H9 (cell line): ENCODE results near the gene FRRS1. TPM values are rescaled to one million over a fixed set of nuclear protein-coding genes. Genes with fewer than 3 reads are reported as not detected.
A peak's percentile ranks its signal among the peaks of the same experiment; 100 is the strongest.

Experiments
- DNase-seq: peaks from one replicate; pipeline ENCODE4 v3.0.0-alpha.2; 2017
- H2AFZ ChIP-seq: one replicate; pipeline ENCODE4 v1.6.1; 2013; ENCODE audit warnings: mild to moderate bottlenecking, low read length, control low read depth, moderate library complexity
- H2AK5ac ChIP-seq: 2 replicates; pipeline ENCODE4 v1.6.1; 2013; ENCODE audit warnings: low read length, control low read depth, mixed read lengths; ENCODE audit not compliant: insufficient read length
- H2BK120ac ChIP-seq: one replicate; pipeline ENCODE4 v1.6.1; 2013; ENCODE audit warnings: low read depth, mild to moderate bottlenecking, low read length, control low read depth, inconsistent platforms; ENCODE audit not compliant: poor library complexity, severe bottlenecking
- H2BK12ac ChIP-seq: 2 replicates; pipeline ENCODE4 v1.6.1; 2013; ENCODE audit warnings: low read length, control low read depth, mixed read lengths, low read depth; ENCODE audit not compliant: insufficient read length
- H2BK15ac ChIP-seq: 2 replicates; pipeline ENCODE4 v1.6.1; 2013; ENCODE audit warnings: low read depth, low read length, control low read depth
- H2BK20ac ChIP-seq: one replicate; pipeline ENCODE4 v1.6.1; 2013; ENCODE audit warnings: low read depth, mild to moderate bottlenecking, low read length, control low read depth, inconsistent platforms; ENCODE audit not compliant: poor library complexity, severe bottlenecking
- H2BK5ac ChIP-seq: 2 replicates; pipeline ENCODE4 v1.6.1; 2013; ENCODE audit warnings: low read length, control low read depth, mixed read lengths; ENCODE audit not compliant: insufficient read length
- H3K14ac ChIP-seq: 2 replicates; pipeline ENCODE4 v1.6.1; 2013; ENCODE audit warnings: low read length, control low read depth; ENCODE audit not compliant: insufficient read depth
- H3K18ac ChIP-seq: 2 replicates; pipeline ENCODE4 v1.6.1; 2013; ENCODE audit warnings: low read depth, mild to moderate bottlenecking, mixed read lengths, low read length, control low read depth; ENCODE audit not compliant: insufficient read length
- H3K23ac ChIP-seq: 2 replicates; pipeline ENCODE4 v1.6.1; 2013; ENCODE audit warnings: low read length, control low read depth, mixed read lengths, low read depth; ENCODE audit not compliant: insufficient read length
- H3K23me2 ChIP-seq: 2 replicates; pipeline ENCODE4 v1.6.1; 2013; ENCODE audit warnings: low read depth, mild to moderate bottlenecking, mixed read lengths, low read length, control low read depth; ENCODE audit not compliant: insufficient read length, poor library complexity, severe bottlenecking
- H3K27ac ChIP-seq: 2 replicates; pipeline ENCODE4 v1.5.1; 2013; ENCODE audit warnings: low read length, control low read depth, mixed read lengths, low read depth; ENCODE audit not compliant: insufficient read length
- H3K27me3 ChIP-seq: 2 replicates; pipeline ENCODE4 v1.6.1; 2013; ENCODE audit warnings: low read length, control low read depth, inconsistent platforms; ENCODE audit not compliant: insufficient read depth
- H3K4ac ChIP-seq: 2 replicates; pipeline ENCODE4 v1.6.1; 2013; ENCODE audit warnings: low read depth, mild to moderate bottlenecking, control low read depth, inconsistent platforms, low read length, moderate library complexity
- H3K4me1 ChIP-seq: 2 replicates; pipeline ENCODE4 v1.6.1; 2013; ENCODE audit warnings: low read length, control low read depth, inconsistent platforms; ENCODE audit not compliant: insufficient read depth
- H3K4me2 ChIP-seq: 2 replicates; pipeline ENCODE4 v1.6.1; 2013; ENCODE audit warnings: low read length, control low read depth, mixed read lengths; ENCODE audit not compliant: insufficient read length, insufficient read depth
- H3K56ac ChIP-seq: 2 replicates; pipeline ENCODE4 v1.6.1; 2013; ENCODE audit warnings: low read depth, mild to moderate bottlenecking, mixed read lengths, low read length, control low read depth; ENCODE audit not compliant: insufficient read length
- H3K79me1 ChIP-seq: 2 replicates; pipeline ENCODE4 v1.6.1; 2013; ENCODE audit warnings: low read depth, mild to moderate bottlenecking, moderate library complexity, low read length, control low read depth, inconsistent platforms; ENCODE audit not compliant: insufficient read depth, poor library complexity, severe bottlenecking
- H3K79me2 ChIP-seq: 2 replicates; pipeline ENCODE4 v1.6.1; 2013; ENCODE audit warnings: low read length, control low read depth, inconsistent platforms; ENCODE audit not compliant: insufficient read depth
- H3K9ac ChIP-seq: 2 replicates; pipeline ENCODE4 v1.6.1; 2013; ENCODE audit warnings: low read length, control low read depth, mixed read lengths; ENCODE audit not compliant: insufficient read length; ENCODE audit errors: extremely low read depth
- H3K9me3 ChIP-seq: one replicate; pipeline ENCODE4 v1.6.1; 2013; ENCODE audit warnings: low read depth, low read length, inconsistent platforms; ENCODE audit not compliant: control insufficient read depth
- H3T11ph ChIP-seq: one replicate; pipeline ENCODE4 v1.6.1; 2013; ENCODE audit warnings: mild to moderate bottlenecking, low read length, control low read depth, inconsistent platforms
- H4K20me1 ChIP-seq: one replicate; pipeline ENCODE4 v1.6.1; 2013; ENCODE audit not compliant: control insufficient read depth, insufficient read length, insufficient read depth
- H4K5ac ChIP-seq: 2 replicates; pipeline ENCODE4 v1.6.1; 2013; ENCODE audit warnings: low read depth, mild to moderate bottlenecking, mixed read lengths, low read length, control low read depth; ENCODE audit not compliant: insufficient read length
- H4K8ac ChIP-seq: replicated peaks from 2 replicates; pipeline ENCODE4 v1.6.1; 2013; ENCODE audit warnings: low read length, control low read depth, mixed read lengths, low read depth; ENCODE audit not compliant: insufficient read length
- H4K91ac ChIP-seq: 2 replicates; pipeline ENCODE4 v1.6.1; 2013; ENCODE audit warnings: low read depth, mild to moderate bottlenecking, moderate library complexity, mixed read lengths, low read length, control low read depth; ENCODE audit not compliant: insufficient read length
- H3K27ac Mint-ChIP-seq, 3 experiments: 2 replicates in 2 of 3; 3 replicates in 1 of 3; pipeline ENCODE4 v1.8.0; 2020 to 2021; ENCODE audit warnings: mixed read lengths in 3 of 3, mild to moderate bottlenecking in 1 of 3, moderate library complexity in 1 of 3
- H3K27me3 Mint-ChIP-seq: 2 replicates; pipeline ENCODE4 v1.8.0; 2021; ENCODE audit warnings: low read depth, mild to moderate bottlenecking, moderate library complexity, mixed read lengths
- H3K36me3 Mint-ChIP-seq, 3 experiments: 2 replicates in 2 of 3; 3 replicates in 1 of 3; pipeline ENCODE4 v1.8.0; 2020 to 2021; ENCODE audit warnings: low read depth in 3 of 3, mixed read lengths in 3 of 3; ENCODE audit not compliant: insufficient read depth in 1 of 3
- H3K4me1 Mint-ChIP-seq, 2 experiments: 2 replicates each; pipeline ENCODE4 v1.8.0; 2020; ENCODE audit warnings: mixed read lengths in 2 of 2
- H3K4me3 Mint-ChIP-seq, 2 experiments: 2 replicates in 1 of 2; 3 replicates in 1 of 2; pipeline ENCODE4 v1.8.0; 2020 to 2021; ENCODE audit warnings: mild to moderate bottlenecking in 2 of 2, mixed read lengths in 2 of 2, moderate library complexity in 1 of 2
- H3K9me3 Mint-ChIP-seq, 2 experiments: 2 replicates in 1 of 2; 3 replicates in 1 of 2; pipeline ENCODE4 v1.8.0; 2020; ENCODE audit warnings: mild to moderate bottlenecking in 2 of 2, mixed read lengths in 2 of 2, moderate library complexity in 1 of 2
- CTCF ChIP-seq: fragments of 200-600 bp; sonication (generic); conservative IDR thresholded peaks from 3 replicates; pipeline ENCODE4 v1.8.0; 2021; ENCODE audit warnings: antibody characterized with exemption, mild to moderate bottlenecking
- WGBS: extraction: QIAGEN DNeasy Blood & Tissue Kit; methylation state at CpG from one replicate; pipeline ENCODE4 v1.1.7; 2013; ENCODE audit warnings: missing lambda C conversion rate, low lambda C conversion rate, mixed read lengths; ENCODE audit not compliant: insufficient read length; ENCODE audit errors: extremely low coverage; 5-methylcytosine and 5-hydroxymethylcytosine counted together
- total RNA-seq: library from RNA; stranded (reverse); gene quantifications from 2 replicates; pipeline ENCODE4 v1.2.1, GENCODE V29; 2021

Gene FRRS1
- total RNA-seq, 1 experiment from 2014 or later: 5.6 TPM

- no peaks in the 10 kb centered on the region for H3K4me1 ChIP-seq
- DNase-seq: peak; percentile 37
- H3K4me2 ChIP-seq: no peak overlapping the region
- H2BK20ac ChIP-seq: no peak overlapping the region
- Mint-ChIP-seq H3K9me3 (no peaks in the 10 kb centered on the region), H3K27ac (peak overlapping the region in 1 of 3 experiments; percentile 71; a peak in 2 of 7 replicates), H3K4me1 (peaks cover 0 to 8% of the 10 kb centered on the region in 2 experiments; a peak in 2 of 4 replicates), H3K27me3 (0 out of 2 replicates have a peak, but pooled peaks cover 4% of the 10 kb centered on the region), H3K36me3 (no peaks in the 10 kb centered on the region), H3K4me3 (no peak overlapping the region)
- no peak overlapping the region for H3K56ac ChIP-seq
- H3K14ac ChIP-seq: no peak overlapping the region
- H2AK5ac ChIP-seq: no peak overlapping the region
- no peak overlapping the region for H4K5ac ChIP-seq
- H2BK5ac ChIP-seq: no peak overlapping the region
- H2BK15ac ChIP-seq: no peak overlapping the region
- H3K23me2 ChIP-seq: no peaks in the 10 kb centered on the region
- no peak overlapping the region for H3K4ac ChIP-seq
- H4K8ac ChIP-seq: no peak overlapping the region
- H3K27me3 ChIP-seq: no peaks in the 10 kb centered on the region
- WGBS: no CpG with 5 or more reads among the region's 7 CpGs
- no peak overlapping the region for H2BK120ac ChIP-seq
- H3K18ac ChIP-seq: peak overlapping the region; percentile 13
- H3K79me2 ChIP-seq: no peaks in the 10 kb centered on the region
- no peak overlapping the region for H3K9ac ChIP-seq
- H3K23ac ChIP-seq: no peak overlapping the region
- no peak overlapping the region for H3K27ac ChIP-seq
- H2BK12ac ChIP-seq: no peak overlapping the region
- no peak overlapping the region for H3T11ph ChIP-seq
- no peaks in the 10 kb centered on the region for H3K79me1 ChIP-seq
- H4K20me1 ChIP-seq: no peaks in the 10 kb centered on the region
- TF ChIP-seq CTCF: peak; percentile 80
- H3K9me3 ChIP-seq: no peaks in the 10 kb centered on the region
- no peak overlapping the region for H4K91ac ChIP-seq
- H2AFZ ChIP-seq: peak overlapping the region; percentile 66
These were observed 42.1 kb upstream of the FRRS1 start for GRCh38 chr1:99808391-99809115.
